SK-N-SH (cell line): Measurements from ENCODE around the gene TSPAN11. TPM values are rescaled to one million over a fixed set of nuclear protein-coding genes. Genes with fewer than 3 reads are reported as not detected.

Source experiments
- CTCF ChIA-PET: fragments of 300-600, 350-600 bp; formaldehyde crosslinking; extraction: SDS; loops from one replicate; lab custom pipeline; 2021; lab: Yijun Ruan, JAX
- POLR2A ChIA-PET: fragments of 350-600 bp; sonication (Branson Sonifier 250); formaldehyde crosslinking; extraction: SDS; loops from one replicate; lab custom pipeline; 2020; ENCODE audit warnings: antibody characterized with exemption, inconsistent platforms; lab: Yijun Ruan, JAX
- DNase-seq: peaks from one replicate; pipeline ENCODE4 v3.0.0; 2012
- H2AFZ ChIP-seq: fragments of 200-600 bp; sonication (generic); 2 replicates; pipeline ENCODE4 v1.8.1; 2016; ENCODE audit warnings: antibody characterized with exemption, mild to moderate bottlenecking, low read depth
- H3F3A ChIP-seq: fragments of 200-600 bp; sonication (generic); replicated peaks from 2 replicates; pipeline ENCODE3; 2016; ENCODE audit warnings: antibody characterized with exemption, mild to moderate bottlenecking; ENCODE audit not compliant: insufficient read depth
- H3K27ac ChIP-seq, 2 experiments: fragments of 200-500 bp in 1 of 2; fragments of 200-600 bp in 1 of 2; sonication (Bioruptor generic) in 1 of 2; sonication (generic), shearing (Covaris generic) in 1 of 2; 2 replicates each; pipeline versions ENCODE4 v1.5.1 to v1.6.1; 2014 to 2016; ENCODE audit warnings: low read depth in 2 of 2, inconsistent platforms in 1 of 2, low read length in 1 of 2, mild to moderate bottlenecking in 1 of 2, mixed read lengths in 1 of 2
- H3K27me3 ChIP-seq: fragments of 200-600 bp; sonication (generic), shearing (Covaris generic); 2 replicates; pipeline ENCODE4 v1.6.1; 2016; ENCODE audit warnings: mixed run types; ENCODE audit not compliant: insufficient read depth
- H3K36me3 ChIP-seq, 2 experiments: fragments of 200-500 bp in 1 of 2; fragments of 200-600 bp in 1 of 2; sonication (Bioruptor generic) in 1 of 2; sonication (generic) in 1 of 2; replicated peaks in 1 of 2; 2 replicates each; pipeline versions ENCODE3 to v1.5.1; 2014 to 2016; ENCODE audit warnings: low read length in 1 of 2, mild to moderate bottlenecking in 1 of 2; ENCODE audit not compliant: insufficient read depth in 2 of 2, control insufficient read depth in 1 of 2
- H3K4me1 ChIP-seq, 2 experiments: fragments of 200-500 bp in 1 of 2; fragments of 200-600 bp in 1 of 2; sonication (Bioruptor generic) in 1 of 2; sonication (generic), shearing (Covaris generic) in 1 of 2; 2 replicates each; pipeline versions ENCODE4 v1.5.1 to v1.6.1; 2014 to 2016; ENCODE audit warnings: low read depth in 1 of 2, low read length in 1 of 2, mixed run types in 1 of 2; ENCODE audit not compliant: insufficient read depth in 2 of 2, control insufficient read depth in 1 of 2
- H3K4me2 ChIP-seq: fragments of 200-600 bp; sonication (generic), shearing (Covaris generic); 2 replicates; pipeline ENCODE4 v1.6.1; 2017; ENCODE audit warnings: mixed run types
- H3K4me3 ChIP-seq, 2 experiments: fragments of 200-500 bp in 1 of 2; fragments of 200-600 bp in 1 of 2; sonication (Bioruptor generic) in 1 of 2; sonication (generic), shearing (Covaris generic) in 1 of 2; 2 replicates each; pipeline versions ENCODE4 v1.5.1 to v1.8.1; 2014 to 2016; ENCODE audit warnings: low read depth in 2 of 2, inconsistent platforms in 1 of 2, low read length in 1 of 2, mild to moderate bottlenecking in 1 of 2, mixed read lengths in 1 of 2, moderate library complexity in 1 of 2
- H3K79me2 ChIP-seq: fragments of 200-600 bp; sonication (generic); 2 replicates; pipeline ENCODE4 v1.8.1; 2017; ENCODE audit warnings: mild to moderate bottlenecking; ENCODE audit not compliant: insufficient read depth
- H3K9ac ChIP-seq: fragments of 200-600 bp; sonication (generic); 2 replicates; pipeline ENCODE4 v1.6.1; 2017; ENCODE audit warnings: mixed run types
- H3K9me2 ChIP-seq: fragments of 200-600 bp; sonication (generic); 2 replicates; pipeline ENCODE4 v1.6.1; 2017; ENCODE audit warnings: mixed run types
- H3K9me3 ChIP-seq: fragments of 200-600 bp; sonication (generic); 2 replicates; pipeline ENCODE4 v1.6.1; 2017; ENCODE audit warnings: mixed run types, mild to moderate bottlenecking, moderate library complexity
- H4K20me1 ChIP-seq: fragments of 200-600 bp; sonication (generic); 2 replicates; pipeline ENCODE4 v1.6.1; 2017; ENCODE audit warnings: mild to moderate bottlenecking, mixed run types; ENCODE audit not compliant: insufficient read depth
- CTCF ChIP-seq: fragments of 200-600 bp; sonication (generic); IDR thresholded peaks from 2 replicates; pipeline ENCODE4 v1.6.1; 2017; ENCODE audit warnings: antibody characterized with exemption, mild to moderate bottlenecking, moderate library complexity
- EZH2phosphoT487 ChIP-seq: fragments of 200-600 bp; sonication (generic); IDR thresholded peaks from 2 replicates; pipeline ENCODE4 v1.6.1; 2017; ENCODE audit warnings: low read depth, mixed run types, mild to moderate bottlenecking, antibody characterized with exemption, moderate library complexity, borderline replicate concordance
- FOXJ3 ChIP-seq: sonication (generic); formaldehyde crosslinking; IDR thresholded peaks from 2 replicates; pipeline ENCODE4 v1.5.1; 2020; ENCODE audit warnings: mild to moderate bottlenecking, missing genetic modification reagents
- FOXM1 ChIP-seq: IDR thresholded peaks from 2 replicates; pipeline ENCODE4 v1.4.0; 2012; ENCODE audit warnings: low read depth, mild to moderate bottlenecking
- GATA2 ChIP-seq: sonication (generic); formaldehyde crosslinking; IDR thresholded peaks from 2 replicates; pipeline ENCODE4 v1.5.0; 2020; ENCODE audit warnings: mild to moderate bottlenecking, missing genetic modification reagents
- IRF3 ChIP-seq: fragments of 150-350 bp; IDR thresholded peaks from 2 replicates; pipeline ENCODE4 v1.6.1; 2016; ENCODE audit warnings: mild to moderate bottlenecking, low read depth, low read length
- JUND ChIP-seq: IDR thresholded peaks from 2 replicates; pipeline ENCODE4 v1.4.0; 2012
- MEF2A ChIP-seq: IDR thresholded peaks from 2 replicates; pipeline ENCODE4 v1.4.0; 2012; ENCODE audit warnings: low read depth, borderline replicate concordance
- NFIC ChIP-seq: IDR thresholded peaks from 2 replicates; pipeline ENCODE4 v1.4.0; 2012; ENCODE audit warnings: borderline replicate concordance
- RAD21 ChIP-seq: IDR thresholded peaks from 2 replicates; pipeline ENCODE4 v1.6.1; 2012; ENCODE audit warnings: mild to moderate bottlenecking, low read length
- RCOR1 ChIP-seq: fragments of 150-350 bp; IDR thresholded peaks from 2 replicates; pipeline ENCODE4 v1.6.1; 2017; ENCODE audit warnings: antibody characterized with exemption, low read length
- RFX5 ChIP-seq: IDR thresholded peaks from 2 replicates; pipeline ENCODE4 v1.6.1; 2012; ENCODE audit warnings: mild to moderate bottlenecking, improper control_type of control experiment, low read length
- RXRA ChIP-seq: IDR thresholded peaks from 2 replicates; pipeline ENCODE4 v1.4.0; 2012; ENCODE audit warnings: low read depth, mild to moderate bottlenecking, borderline replicate concordance
- SIN3A ChIP-seq: IDR thresholded peaks from 2 replicates; pipeline ENCODE4 v1.6.1; 2012; ENCODE audit warnings: low read depth, mild to moderate bottlenecking, low read length, moderate library complexity, borderline replicate concordance
- TCF12 ChIP-seq: IDR thresholded peaks from 2 replicates; pipeline ENCODE4 v1.4.0; 2012
- TEAD4 ChIP-seq: IDR thresholded peaks from 2 replicates; pipeline ENCODE4 v1.4.0; 2012; ENCODE audit warnings: mild to moderate bottlenecking, borderline replicate concordance; ENCODE audit not compliant: insufficient read depth
- WGBS: methylation state at CpG from one replicate; pipeline ENCODE4 v1.1.6; 2017; ENCODE audit warnings: low lambda C conversion rate; 5-methylcytosine and 5-hydroxymethylcytosine counted together
- polyA plus RNA-seq, 3 experiments: library from polyadenylated mRNA; depleted of rRNA; stranded (reverse); fragments of >200 nt; gene quantifications; 2 replicates each; pipeline ENCODE4 v1.2.3, GENCODE V29; 2012
- TF ChIP-seq, protein P1 (sequence below): fragments of 150-350 bp; IDR thresholded peaks from 2 replicates; pipeline ENCODE4 v1.6.1; 2017; ENCODE audit warnings: antibody characterized with exemption, low read length, low read depth, borderline replicate concordance
- TF ChIP-seq, protein P2 (sequence below): IDR thresholded peaks from 2 replicates; pipeline ENCODE4 v1.4.0; 2012; ENCODE audit warnings: low read depth
- TF ChIP-seq, protein P3 (sequence below): IDR thresholded peaks from 2 replicates; pipeline ENCODE4 v1.4.0; 2012; ENCODE audit warnings: low read depth, borderline replicate concordance

Gene TSPAN11
- polyA plus RNA-seq, 1 of the 3 experiments (the other 2 are of a cell fraction) = 6.4 TPM

DNA sequence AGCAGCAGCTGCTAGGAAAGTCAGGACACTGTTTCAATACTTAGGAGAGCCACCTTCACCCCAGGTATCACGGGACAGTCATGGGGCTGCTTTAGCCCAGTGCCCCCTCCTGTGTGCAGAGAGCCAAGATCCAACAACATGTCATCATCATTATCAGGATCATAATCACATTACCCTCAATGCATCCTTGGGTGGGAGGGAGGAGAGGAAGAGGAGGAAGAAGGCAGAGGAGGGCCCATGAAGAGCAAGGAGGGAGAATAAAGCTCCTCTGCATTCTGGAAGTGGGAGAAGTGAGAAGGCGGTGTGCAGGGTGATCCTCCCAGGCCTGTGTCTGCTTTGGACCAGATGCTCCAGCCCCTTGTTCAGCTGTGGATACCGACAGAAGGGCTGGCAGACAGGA, 64.2 kb downstream of the TSPAN11 start:
- Histone ChIP-seq H3K27ac (no peak overlapping the region), H3K9me2 (no peaks in the 10 kb centered on the region), H3K4me1 (peaks cover 0 to 10% of the 10 kb centered on the region in 2 experiments; a peak in 1 of 4 replicates), H3K4me2 (no peak overlapping the region), H3F3A (no peaks in the 10 kb centered on the region), H3K79me2 (no peaks in the 10 kb centered on the region), H3K9ac (no peak overlapping the region), H3K36me3 (no peaks in the 10 kb centered on the region), H3K27me3 (no peaks in the 10 kb centered on the region), H3K9me3 (no peaks in the 10 kb centered on the region), H2AFZ (no peak overlapping the region), H4K20me1 (no peaks in the 10 kb centered on the region), H3K4me3 (no peak overlapping the region)
- ChIA-PET CTCF (interaction anchor here (1.0 to 24.1 kb wide), 9 partner anchors 9 to 281 kb away, joined by 3 to 442 read pairs (median 7); no protein-coding TSS in a partner anchor), POLR2A (interaction anchor here (1.0 kb wide), 1 partner anchor 22 kb away, joined by 3 read pairs; no protein-coding TSS in a partner anchor)
- no peak for TF ChIP-seq CTCF
- TF ChIP-seq, protein P1, sequence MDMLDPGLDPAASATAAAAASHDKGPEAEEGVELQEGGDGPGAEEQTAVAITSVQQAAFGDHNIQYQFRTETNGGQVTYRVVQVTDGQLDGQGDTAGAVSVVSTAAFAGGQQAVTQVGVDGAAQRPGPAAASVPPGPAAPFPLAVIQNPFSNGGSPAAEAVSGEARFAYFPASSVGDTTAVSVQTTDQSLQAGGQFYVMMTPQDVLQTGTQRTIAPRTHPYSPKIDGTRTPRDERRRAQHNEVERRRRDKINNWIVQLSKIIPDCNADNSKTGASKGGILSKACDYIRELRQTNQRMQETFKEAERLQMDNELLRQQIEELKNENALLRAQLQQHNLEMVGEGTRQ = no peak
- TF ChIP-seq, protein P2, sequence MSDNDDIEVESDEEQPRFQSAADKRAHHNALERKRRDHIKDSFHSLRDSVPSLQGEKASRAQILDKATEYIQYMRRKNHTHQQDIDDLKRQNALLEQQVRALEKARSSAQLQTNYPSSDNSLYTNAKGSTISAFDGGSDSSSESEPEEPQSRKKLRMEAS = no peak
- no peak for TF ChIP-seq GATA2
- no peak for TF ChIP-seq JUND
- no peak for TF ChIP-seq RFX5
- no peak for TF ChIP-seq MEF2A
- no peak for TF ChIP-seq RCOR1
- TF ChIP-seq EZH2phosphoT487 = no peak
- TF ChIP-seq FOXM1 = no peak
- no peak for TF ChIP-seq RXRA
- no peak for TF ChIP-seq TCF12
- TF ChIP-seq SIN3A = no peak
- TF ChIP-seq TEAD4 = no peak
- TF ChIP-seq NFIC = no peak
- no peak for TF ChIP-seq FOXJ3 (CRISPR knock-in tag)
- TF ChIP-seq RAD21 = no peak
- TF ChIP-seq, protein P3, sequence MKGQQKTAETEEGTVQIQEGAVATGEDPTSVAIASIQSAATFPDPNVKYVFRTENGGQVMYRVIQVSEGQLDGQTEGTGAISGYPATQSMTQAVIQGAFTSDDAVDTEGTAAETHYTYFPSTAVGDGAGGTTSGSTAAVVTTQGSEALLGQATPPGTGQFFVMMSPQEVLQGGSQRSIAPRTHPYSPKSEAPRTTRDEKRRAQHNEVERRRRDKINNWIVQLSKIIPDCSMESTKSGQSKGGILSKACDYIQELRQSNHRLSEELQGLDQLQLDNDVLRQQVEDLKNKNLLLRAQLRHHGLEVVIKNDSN = no peak
- no peak for TF ChIP-seq IRF3
- DNase-seq = no peak
- WGBS = 93% methylated on average over 3 of the region's 3 CpGs
